Measurements from ENCODE around the gene MAMLD1. TPM values are rescaled to one million over a fixed set of nuclear protein-coding genes. Genes with fewer than 3 reads are reported as not detected.

MAMLD1 gene
- total and polyA plus RNA-seq, 2 of the 8 experiments (the other 6 are each of a cell fraction or from before 2014, with no cell fraction given), result 0.09 to 0.26 TPM

GRCh38 chrX:150489359-150490015 is 126.4 kb downstream of the MAMLD1 start (continued):
- no peak for TF ChIP-seq CHD7 (IDR thresholded peaks at IDR 0.05; ENCODE audit: insufficient replicate concordance, low read length)
- no peak for TF ChIP-seq JUN (IDR thresholded peaks at IDR 0.05; ENCODE audit: low read depth, low read length)
- TF ChIP-seq E2F6 (IDR thresholded peaks at IDR 0.05), result no peak
- TF ChIP-seq JUND (IDR thresholded peaks at IDR 0.05; ENCODE audit: low read length), result no peak
- TF ChIP-seq CTBP2 (IDR thresholded peaks at IDR 0.05; ENCODE audit: borderline replicate concordance, insufficient read depth, insufficient read length, low read length), result no peak
- TF ChIP-seq RBBP5 (IDR thresholded peaks at IDR 0.05; ENCODE audit: borderline replicate concordance, low read depth, low read length), result no peak
- no peak for TF ChIP-seq EGR1 (IDR thresholded peaks at IDR 0.05; ENCODE audit: borderline replicate concordance, low read depth, low read length)
- TF ChIP-seq SIRT6 (IDR thresholded peaks at IDR 0.05; ENCODE audit: low read length), result no peak
- TF ChIP-seq TAF7 (optimal IDR thresholded peaks at IDR 0.05; ENCODE audit: borderline replicate concordance, low read depth, low read length), result no peak
- TF ChIP-seq SUZ12 (IDR thresholded peaks at IDR 0.05; ENCODE audit: low read length), result no peak
